Lower leg skin (tissue), 4 donors: ENCODE measurements around the gene AOPEP. TPM values are rescaled to one million over a fixed set of nuclear protein-coding genes. Genes with fewer than 3 reads are reported as not detected.

Experiments
- DNase-seq, 2 donors: peaks; one replicate each; pipeline ENCODE4 v3.0.0-alpha.2; 2019; ENCODE audit warnings: low spot score in 2 of 2
- H3K4me3 ChIP-seq: fragments of 200-600 bp; sonication (generic); 2 replicates; pipeline ENCODE4 v1.5.1; 2017; ENCODE audit warnings: mild to moderate bottlenecking, low read depth; ENCODE audit not compliant: poor library complexity, severe bottlenecking
- CTCF ChIP-seq, 3 donors: fragments of 450-650 bp; IDR thresholded peaks; one replicate each; pipeline ENCODE4 v1.5.1; 2016; ENCODE audit warnings: antibody characterized with exemption in 3 of 3, mild to moderate bottlenecking in 3 of 3, moderate library complexity in 2 of 3
- POLR2A ChIP-seq, 2 donors: fragments of 450-650 bp; IDR thresholded peaks; one replicate each; pipeline ENCODE4 v1.6.1; 2016 to 2017; ENCODE audit warnings: antibody characterized with exemption in 2 of 2, mild to moderate bottlenecking in 1 of 2, moderate library complexity in 1 of 2
- WGBS, 2 donors: methylation state at CpG; one replicate each; pipeline ENCODE4 v1.1.5; 2018; 5-methylcytosine and 5-hydroxymethylcytosine counted together
- intact Hi-C: fragments of 100-400 bp; cut with DNase I; formaldehyde crosslinking; loops from one replicate; pipeline ENCODE4 v1.15.0; 2023; ENCODE audit warnings: low total_unique reads
- total RNA-seq, 4 donors: library from RNA; depleted of rRNA; stranded (reverse); fragments of >200 nt; gene quantifications; one replicate each; pipeline ENCODE4 v1.1.0, GENCODE V29; 2016

The AOPEP gene
- total RNA-seq, 4 donors from 2014 or later, result 66.3 to 136 (median 118) TPM

GRCh38 chr9:94802251-94802650, 75.8 kb downstream of the AOPEP start:
- TF ChIP-seq CTCF (IDR thresholded peaks at IDR 0.05) (no peak), POLR2A (IDR thresholded peaks at IDR 0.05) (no peak)
- H3K4me3 ChIP-seq, result no peak overlapping the region
- DNase-seq, result no peak
- 46 to 58% methylated on average over 1 of the region's 1 CpG for WGBS, 2 donors
- intact Hi-C loops, result loop anchor here (10.0 kb wide), 1 partner anchor 63 kb away; no protein-coding TSS in a partner anchor

DNA sequence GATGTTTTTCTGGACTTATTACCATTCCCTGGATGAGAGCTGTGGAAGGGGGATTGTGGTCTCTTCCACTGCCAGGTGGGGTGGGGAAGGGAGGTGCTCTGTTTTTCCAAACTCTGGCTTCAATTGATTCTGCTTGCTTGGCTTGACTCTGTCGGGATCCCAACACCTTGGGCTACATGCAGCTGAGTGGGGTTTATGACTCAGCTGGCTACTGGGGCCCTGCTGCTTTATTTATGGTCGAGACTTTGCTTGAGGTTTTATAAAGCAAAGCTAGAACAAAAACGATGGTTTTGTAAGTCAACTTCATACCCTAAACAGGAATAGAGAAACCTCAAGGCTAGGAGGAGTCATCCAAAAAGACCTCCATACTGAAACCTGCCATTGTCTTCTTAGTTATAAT, 76.3 kb downstream of the AOPEP start:
- DNase-seq, result no peak
- TF ChIP-seq POLR2A (IDR thresholded peaks at IDR 0.05) (no peak), CTCF (IDR thresholded peaks at IDR 0.05) (no peak)
- 32% methylated on average over 3 of the region's 3 CpGs for WGBS, 2 donors
- no peak overlapping the region for H3K4me3 ChIP-seq
- intact Hi-C loops, result loop anchor here (10.0 kb wide), 1 partner anchor 62 kb away; no protein-coding TSS in a partner anchor

DNA sequence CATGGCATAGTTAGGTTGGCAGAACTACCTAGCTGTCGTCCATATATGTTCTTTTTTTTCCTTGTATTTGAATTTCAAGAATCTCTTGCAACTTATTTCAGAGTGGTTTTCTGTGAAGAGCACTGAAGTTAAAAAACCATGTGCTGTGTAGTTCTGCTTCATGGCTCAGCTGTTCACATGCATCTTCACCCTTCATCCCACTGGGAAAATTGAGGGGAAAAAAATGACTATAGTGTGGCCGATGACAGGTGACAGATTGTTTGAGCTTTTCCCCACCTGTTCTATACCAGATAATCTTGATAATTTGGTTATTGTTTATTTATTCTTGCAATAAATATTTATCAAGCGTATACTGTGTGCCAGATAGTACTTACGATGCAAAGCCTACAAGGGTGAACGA, 77.8 kb downstream of the AOPEP start:
- 76 to 88% methylated on average over 5 of the region's 5 CpGs for WGBS, 2 donors
- intact Hi-C loops, result loop anchor here (10.0 kb wide), 1 partner anchor 60 kb away; no protein-coding TSS in a partner anchor
- TF ChIP-seq CTCF (IDR thresholded peaks at IDR 0.05) (no peak), POLR2A (IDR thresholded peaks at IDR 0.05) (no peak)
- no peak for DNase-seq
- H3K4me3 ChIP-seq, result no peak overlapping the region

DNA sequence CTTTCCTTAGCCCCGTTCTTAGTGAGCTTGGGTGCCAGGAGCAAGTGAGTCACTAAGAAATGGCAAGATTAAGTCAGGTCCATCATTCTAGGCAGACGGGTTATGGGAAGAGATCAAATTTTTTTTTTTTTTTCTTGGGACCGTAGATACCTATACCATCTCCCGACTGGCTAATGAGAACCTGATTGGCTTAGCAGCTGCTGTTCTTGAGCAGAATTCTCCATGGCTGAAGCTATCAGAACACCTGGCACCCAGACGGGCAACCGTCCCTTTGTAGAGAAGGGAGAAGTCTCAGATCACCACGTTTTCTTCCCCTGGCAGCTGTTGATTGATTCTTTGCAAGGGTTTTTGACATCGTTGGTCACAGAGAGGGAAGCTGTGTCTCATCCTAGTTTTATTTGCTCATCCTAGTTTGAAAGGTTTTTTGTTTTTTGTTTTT, 78.6 kb downstream of the AOPEP start:
- DNase-seq, result no peak
- no peak overlapping the region for H3K4me3 ChIP-seq
- 33 to 35% methylated on average over 8 of the region's 8 CpGs for WGBS, 2 donors
- TF ChIP-seq POLR2A (IDR thresholded peaks at IDR 0.05) (no peak), CTCF (IDR thresholded peaks at IDR 0.05) (no peak)
- intact Hi-C loops, result loop anchor here (10.0 kb wide), 1 partner anchor 60 kb away; no protein-coding TSS in a partner anchor

DNA sequence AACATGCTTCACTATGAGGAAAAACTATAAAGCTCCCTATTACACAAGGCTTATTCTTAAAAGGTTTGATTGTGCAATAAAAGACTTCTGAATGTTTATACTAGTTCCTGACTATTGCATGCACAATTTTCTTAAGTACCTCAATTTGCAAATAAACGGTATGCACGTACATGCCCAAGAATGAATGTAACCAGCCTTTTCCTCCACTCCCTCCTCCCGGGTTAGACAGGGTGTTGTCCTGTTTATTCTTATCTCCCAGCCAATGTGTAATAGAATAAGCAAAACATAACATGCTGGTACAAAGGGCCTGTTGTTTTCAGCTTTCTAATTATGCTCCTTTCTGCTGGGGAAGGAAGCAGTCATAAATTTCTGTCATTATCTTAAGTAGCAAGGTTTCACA, 79.1 kb downstream of the AOPEP start:
- peak in 1 of 2 donors; percentile 75 for DNase-seq
- TF ChIP-seq CTCF (IDR thresholded peaks at IDR 0.05) (no peak), POLR2A (IDR thresholded peaks at IDR 0.05) (no peak)
- WGBS, 2 donors, result 11 to 15% methylated on average over 3 of the region's 3 CpGs
- H3K4me3 ChIP-seq, result no peak overlapping the region
- intact Hi-C loops, result loop anchor here (10.0 kb wide), 1 partner anchor 59 kb away; no protein-coding TSS in a partner anchor
